ENCODE measurements around the gene TMEM234. TPM values are rescaled to one million over a fixed set of nuclear protein-coding genes. Genes with fewer than 3 reads are reported as not detected.

Gene TMEM234
- total and polyA plus RNA-seq, 10 of the 15 experiments (the other 5 are each of a cell fraction or from before 2014, with no cell fraction given), result 2.9 to 10.9 (median 6.4) TPM

DNA sequence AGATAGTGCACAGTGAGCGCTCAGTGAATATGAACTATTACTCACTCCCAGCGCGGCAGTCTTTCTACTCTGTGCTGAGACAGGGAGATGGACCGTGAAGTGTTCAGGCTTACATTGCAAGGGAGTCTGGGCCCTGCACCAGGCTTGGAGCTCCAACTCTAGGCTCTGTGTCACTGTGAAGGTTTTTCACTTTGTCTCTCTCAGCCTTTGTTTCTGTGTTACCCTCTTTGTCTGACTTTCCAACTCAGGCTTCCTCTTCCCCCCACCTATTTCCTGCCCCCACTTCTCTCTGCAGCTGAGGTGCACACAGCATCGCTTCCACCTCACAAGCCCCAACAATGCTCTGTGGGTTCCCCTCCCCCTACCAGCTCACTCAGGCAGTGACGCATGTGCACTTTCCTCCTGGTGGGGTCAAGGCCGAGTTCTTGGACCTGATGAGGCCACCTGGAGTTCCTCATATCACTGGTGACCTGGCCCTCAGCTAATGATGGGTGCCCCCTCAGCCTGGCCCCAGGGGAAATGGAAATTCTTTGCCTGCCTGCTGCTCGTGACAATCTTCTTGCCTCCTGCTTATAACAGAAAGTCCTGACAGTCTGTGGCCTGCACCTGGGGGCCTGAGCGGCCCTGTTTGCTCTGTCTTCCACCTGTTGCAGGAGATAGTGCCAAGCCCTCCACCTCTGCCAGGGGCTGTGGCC lies 27.8 kb upstream of the TMEM234 start (continued):
- TF ChIP-seq, protein P1, sequence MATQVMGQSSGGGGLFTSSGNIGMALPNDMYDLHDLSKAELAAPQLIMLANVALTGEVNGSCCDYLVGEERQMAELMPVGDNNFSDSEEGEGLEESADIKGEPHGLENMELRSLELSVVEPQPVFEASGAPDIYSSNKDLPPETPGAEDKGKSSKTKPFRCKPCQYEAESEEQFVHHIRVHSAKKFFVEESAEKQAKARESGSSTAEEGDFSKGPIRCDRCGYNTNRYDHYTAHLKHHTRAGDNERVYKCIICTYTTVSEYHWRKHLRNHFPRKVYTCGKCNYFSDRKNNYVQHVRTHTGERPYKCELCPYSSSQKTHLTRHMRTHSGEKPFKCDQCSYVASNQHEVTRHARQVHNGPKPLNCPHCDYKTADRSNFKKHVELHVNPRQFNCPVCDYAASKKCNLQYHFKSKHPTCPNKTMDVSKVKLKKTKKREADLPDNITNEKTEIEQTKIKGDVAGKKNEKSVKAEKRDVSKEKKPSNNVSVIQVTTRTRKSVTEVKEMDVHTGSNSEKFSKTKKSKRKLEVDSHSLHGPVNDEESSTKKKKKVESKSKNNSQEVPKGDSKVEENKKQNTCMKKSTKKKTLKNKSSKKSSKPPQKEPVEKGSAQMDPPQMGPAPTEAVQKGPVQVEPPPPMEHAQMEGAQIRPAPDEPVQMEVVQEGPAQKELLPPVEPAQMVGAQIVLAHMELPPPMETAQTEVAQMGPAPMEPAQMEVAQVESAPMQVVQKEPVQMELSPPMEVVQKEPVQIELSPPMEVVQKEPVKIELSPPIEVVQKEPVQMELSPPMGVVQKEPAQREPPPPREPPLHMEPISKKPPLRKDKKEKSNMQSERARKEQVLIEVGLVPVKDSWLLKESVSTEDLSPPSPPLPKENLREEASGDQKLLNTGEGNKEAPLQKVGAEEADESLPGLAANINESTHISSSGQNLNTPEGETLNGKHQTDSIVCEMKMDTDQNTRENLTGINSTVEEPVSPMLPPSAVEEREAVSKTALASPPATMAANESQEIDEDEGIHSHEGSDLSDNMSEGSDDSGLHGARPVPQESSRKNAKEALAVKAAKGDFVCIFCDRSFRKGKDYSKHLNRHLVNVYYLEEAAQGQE (IDR thresholded peaks at IDR 0.05; ENCODE audit: low read depth, low read length), result no peak
- TF ChIP-seq STAT3 (IDR thresholded peaks at IDR 0.05; ENCODE audit: low read depth, low read length), result no peak
- TF ChIP-seq, protein P2, sequence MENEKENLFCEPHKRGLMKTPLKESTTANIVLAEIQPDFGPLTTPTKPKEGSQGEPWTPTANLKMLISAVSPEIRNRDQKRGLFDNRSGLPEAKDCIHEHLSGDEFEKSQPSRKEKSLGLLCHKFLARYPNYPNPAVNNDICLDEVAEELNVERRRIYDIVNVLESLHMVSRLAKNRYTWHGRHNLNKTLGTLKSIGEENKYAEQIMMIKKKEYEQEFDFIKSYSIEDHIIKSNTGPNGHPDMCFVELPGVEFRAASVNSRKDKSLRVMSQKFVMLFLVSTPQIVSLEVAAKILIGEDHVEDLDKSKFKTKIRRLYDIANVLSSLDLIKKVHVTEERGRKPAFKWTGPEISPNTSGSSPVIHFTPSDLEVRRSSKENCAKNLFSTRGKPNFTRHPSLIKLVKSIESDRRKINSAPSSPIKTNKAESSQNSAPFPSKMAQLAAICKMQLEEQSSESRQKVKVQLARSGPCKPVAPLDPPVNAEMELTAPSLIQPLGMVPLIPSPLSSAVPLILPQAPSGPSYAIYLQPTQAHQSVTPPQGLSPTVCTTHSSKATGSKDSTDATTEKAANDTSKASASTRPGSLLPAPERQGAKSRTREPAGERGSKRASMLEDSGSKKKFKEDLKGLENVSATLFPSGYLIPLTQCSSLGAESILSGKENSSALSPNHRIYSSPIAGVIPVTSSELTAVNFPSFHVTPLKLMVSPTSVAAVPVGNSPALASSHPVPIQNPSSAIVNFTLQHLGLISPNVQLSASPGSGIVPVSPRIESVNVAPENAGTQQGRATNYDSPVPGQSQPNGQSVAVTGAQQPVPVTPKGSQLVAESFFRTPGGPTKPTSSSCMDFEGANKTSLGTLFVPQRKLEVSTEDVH (IDR thresholded peaks at IDR 0.05; ENCODE audit: low read depth, partially characterized antibody), result peak; percentile 34
- no peak for TF ChIP-seq SRF (IDR thresholded peaks at IDR 0.05; ENCODE audit: low read depth in 2 of 2, low read length in 2 of 2)
- peak; percentile 32; the same call in 1 of the 2 replicates for TF ChIP-seq LARP7 (IDR thresholded peaks at IDR 0.05)
- TF ChIP-seq NFYB (IDR thresholded peaks at IDR 0.05; ENCODE audit: insufficient read depth, low read depth, low read length), result no peak
- no peak; the same call in 1 of the 2 replicates for TF ChIP-seq NRF1 (conservative IDR thresholded peaks at IDR 0.05; ENCODE audit: low read depth, low read length)
- TF ChIP-seq ZNF274 (IDR thresholded peaks at IDR 0.05; ENCODE audit: insufficient read depth, insufficient read length), result no peak
- TF ChIP-seq BCL11A (IDR thresholded peaks at IDR 0.05; ENCODE audit: low read depth, low read length), result peak; percentile 72
- no peak for TF ChIP-seq ASH2L (IDR thresholded peaks at IDR 0.05; ENCODE audit: borderline replicate concordance, low read depth)
- no peak for TF ChIP-seq SUPT20H (IDR thresholded peaks at IDR 0.05; ENCODE audit: borderline replicate concordance, control insufficient read depth, low read depth, low read length)
- TF ChIP-seq CEBPB (IDR thresholded peaks at IDR 0.05; ENCODE audit: borderline replicate concordance in 1 of 2, low read depth in 2 of 2, low read length in 2 of 2), result no peak
- no peak for TF ChIP-seq KLF5 (IDR thresholded peaks at IDR 0.05; ENCODE audit: partially characterized antibody)
- no peak for TF ChIP-seq CBX3 (IDR thresholded peaks at IDR 0.05; ENCODE audit: borderline replicate concordance, low read depth)
- TF ChIP-seq, protein P3, sequence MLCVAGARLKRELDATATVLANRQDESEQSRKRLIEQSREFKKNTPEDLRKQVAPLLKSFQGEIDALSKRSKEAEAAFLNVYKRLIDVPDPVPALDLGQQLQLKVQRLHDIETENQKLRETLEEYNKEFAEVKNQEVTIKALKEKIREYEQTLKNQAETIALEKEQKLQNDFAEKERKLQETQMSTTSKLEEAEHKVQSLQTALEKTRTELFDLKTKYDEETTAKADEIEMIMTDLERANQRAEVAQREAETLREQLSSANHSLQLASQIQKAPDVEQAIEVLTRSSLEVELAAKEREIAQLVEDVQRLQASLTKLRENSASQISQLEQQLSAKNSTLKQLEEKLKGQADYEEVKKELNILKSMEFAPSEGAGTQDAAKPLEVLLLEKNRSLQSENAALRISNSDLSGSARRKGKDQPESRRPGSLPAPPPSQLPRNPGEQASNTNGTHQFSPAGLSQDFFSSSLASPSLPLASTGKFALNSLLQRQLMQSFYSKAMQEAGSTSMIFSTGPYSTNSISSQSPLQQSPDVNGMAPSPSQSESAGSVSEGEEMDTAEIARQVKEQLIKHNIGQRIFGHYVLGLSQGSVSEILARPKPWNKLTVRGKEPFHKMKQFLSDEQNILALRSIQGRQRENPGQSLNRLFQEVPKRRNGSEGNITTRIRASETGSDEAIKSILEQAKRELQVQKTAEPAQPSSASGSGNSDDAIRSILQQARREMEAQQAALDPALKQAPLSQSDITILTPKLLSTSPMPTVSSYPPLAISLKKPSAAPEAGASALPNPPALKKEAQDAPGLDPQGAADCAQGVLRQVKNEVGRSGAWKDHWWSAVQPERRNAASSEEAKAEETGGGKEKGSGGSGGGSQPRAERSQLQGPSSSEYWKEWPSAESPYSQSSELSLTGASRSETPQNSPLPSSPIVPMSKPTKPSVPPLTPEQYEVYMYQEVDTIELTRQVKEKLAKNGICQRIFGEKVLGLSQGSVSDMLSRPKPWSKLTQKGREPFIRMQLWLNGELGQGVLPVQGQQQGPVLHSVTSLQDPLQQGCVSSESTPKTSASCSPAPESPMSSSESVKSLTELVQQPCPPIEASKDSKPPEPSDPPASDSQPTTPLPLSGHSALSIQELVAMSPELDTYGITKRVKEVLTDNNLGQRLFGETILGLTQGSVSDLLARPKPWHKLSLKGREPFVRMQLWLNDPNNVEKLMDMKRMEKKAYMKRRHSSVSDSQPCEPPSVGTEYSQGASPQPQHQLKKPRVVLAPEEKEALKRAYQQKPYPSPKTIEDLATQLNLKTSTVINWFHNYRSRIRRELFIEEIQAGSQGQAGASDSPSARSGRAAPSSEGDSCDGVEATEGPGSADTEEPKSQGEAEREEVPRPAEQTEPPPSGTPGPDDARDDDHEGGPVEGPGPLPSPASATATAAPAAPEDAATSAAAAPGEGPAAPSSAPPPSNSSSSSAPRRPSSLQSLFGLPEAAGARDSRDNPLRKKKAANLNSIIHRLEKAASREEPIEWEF (IDR thresholded peaks at IDR 0.05; ENCODE audit: insufficient replicate concordance, low read depth, low read length), result no peak
- peak; percentile 60; the same call in 1 of the 2 replicates for TF ChIP-seq IRF4 (IDR thresholded peaks at IDR 0.05; ENCODE audit: low read depth, low read length)
- peak; percentile 65; the same call in 1 of the 2 replicates for TF ChIP-seq TAF1 (IDR thresholded peaks at IDR 0.05; ENCODE audit: borderline replicate concordance, low read depth, low read length)
- TF ChIP-seq MTA2 (IDR thresholded peaks at IDR 0.05; ENCODE audit: low read depth), result peak; percentile 80
- peak; percentile 92 for TF ChIP-seq HDGF (IDR thresholded peaks at IDR 0.05)

Data from GM12878 (cell line).